Measurements from ENCODE around the gene EBF4.

The EBF4 gene, protein sequence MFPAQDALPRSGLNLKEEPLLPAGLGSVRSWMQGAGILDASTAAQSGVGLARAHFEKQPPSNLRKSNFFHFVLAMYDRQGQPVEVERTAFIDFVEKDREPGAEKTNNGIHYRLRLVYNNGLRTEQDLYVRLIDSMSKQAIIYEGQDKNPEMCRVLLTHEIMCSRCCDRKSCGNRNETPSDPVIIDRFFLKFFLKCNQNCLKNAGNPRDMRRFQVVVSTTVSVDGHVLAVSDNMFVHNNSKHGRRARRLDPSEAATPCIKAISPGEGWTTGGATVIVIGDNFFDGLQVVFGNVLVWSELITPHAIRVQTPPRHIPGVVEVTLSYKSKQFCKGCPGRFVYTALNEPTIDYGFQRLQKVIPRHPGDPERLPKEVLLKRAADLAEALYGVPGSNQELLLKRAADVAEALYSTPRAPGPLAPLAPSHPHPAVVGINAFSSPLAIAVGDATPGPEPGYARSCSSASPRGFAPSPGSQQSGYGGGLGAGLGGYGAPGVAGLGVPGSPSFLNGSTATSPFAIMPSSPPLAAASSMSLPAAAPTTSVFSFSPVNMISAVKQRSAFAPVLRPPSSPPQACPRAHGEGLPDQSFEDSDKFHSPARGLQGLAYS

DNA sequence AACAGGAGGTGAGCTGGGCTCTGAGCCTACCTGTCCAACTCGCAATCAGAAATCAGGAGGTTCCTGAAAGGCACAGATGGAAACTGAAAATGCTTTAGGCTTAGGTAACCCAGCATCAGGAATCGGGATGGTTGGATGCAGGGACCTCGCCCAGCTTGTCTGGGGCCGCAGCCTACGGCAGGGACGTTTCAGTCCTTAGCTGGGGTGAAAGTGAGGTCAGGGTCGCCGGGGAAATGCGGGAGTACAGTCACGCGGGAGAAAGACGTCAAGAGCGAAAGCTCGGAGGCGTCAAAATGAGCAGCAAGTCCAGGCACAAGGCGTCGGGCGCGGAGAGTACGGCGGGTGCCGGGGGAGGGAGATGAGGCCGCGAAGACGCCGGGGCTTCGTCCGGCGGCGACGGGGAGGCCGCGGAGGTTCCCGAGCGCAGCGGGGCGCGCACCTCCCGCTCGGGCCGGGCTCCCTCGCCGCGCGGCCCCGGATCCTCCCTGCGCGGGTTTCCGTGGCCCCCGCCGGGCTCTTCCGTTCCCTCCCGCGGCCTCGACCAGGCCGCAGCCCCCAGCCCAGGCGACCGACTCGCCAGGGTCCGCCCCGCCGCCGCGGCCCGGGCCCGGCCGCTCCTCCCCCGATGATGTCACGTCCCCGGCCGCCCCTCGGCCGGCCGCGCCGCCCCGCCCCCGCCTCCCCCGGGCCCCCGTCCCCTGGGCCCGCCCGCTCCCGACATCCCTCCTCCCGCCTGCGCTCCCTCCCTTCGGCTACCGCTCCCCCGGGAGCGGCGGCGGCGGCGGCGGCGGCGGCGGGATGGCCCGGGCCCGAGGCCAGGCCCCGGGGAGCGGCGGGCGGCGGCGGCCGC is at the start of gene EBF4:
TSS of gene EBF4 (plus strand) at position 745 of the 850 bp plus-strand sequence. CDS start 866 bp downstream, outside the sequence.
- peak in 1 of 2 donors; percentile 38 for DNase-seq (ENCODE audit: low read depth in 2 of 2)

DNA sequence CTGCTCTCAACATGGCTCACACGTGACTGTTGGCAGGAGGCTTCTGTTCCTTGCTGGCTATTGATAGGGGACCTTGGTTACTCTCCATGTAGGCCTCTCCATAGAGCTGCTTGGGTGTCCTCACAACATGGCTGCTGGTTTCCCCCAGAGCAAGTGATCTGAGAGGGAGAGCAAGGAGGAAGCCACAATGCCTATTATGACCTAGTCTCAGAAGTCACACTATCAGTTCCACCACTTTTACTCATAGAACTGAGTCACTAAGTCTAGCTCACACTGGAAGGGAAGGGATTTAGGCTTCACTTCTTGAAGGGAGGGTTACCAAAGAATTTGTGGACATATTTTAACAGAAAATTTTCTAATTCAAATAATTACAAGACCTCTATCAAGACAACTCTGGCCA is 48.9 kb upstream of the EBF4 start:
- no peak for DNase-seq (ENCODE audit: low read depth in 2 of 2)

DNA sequence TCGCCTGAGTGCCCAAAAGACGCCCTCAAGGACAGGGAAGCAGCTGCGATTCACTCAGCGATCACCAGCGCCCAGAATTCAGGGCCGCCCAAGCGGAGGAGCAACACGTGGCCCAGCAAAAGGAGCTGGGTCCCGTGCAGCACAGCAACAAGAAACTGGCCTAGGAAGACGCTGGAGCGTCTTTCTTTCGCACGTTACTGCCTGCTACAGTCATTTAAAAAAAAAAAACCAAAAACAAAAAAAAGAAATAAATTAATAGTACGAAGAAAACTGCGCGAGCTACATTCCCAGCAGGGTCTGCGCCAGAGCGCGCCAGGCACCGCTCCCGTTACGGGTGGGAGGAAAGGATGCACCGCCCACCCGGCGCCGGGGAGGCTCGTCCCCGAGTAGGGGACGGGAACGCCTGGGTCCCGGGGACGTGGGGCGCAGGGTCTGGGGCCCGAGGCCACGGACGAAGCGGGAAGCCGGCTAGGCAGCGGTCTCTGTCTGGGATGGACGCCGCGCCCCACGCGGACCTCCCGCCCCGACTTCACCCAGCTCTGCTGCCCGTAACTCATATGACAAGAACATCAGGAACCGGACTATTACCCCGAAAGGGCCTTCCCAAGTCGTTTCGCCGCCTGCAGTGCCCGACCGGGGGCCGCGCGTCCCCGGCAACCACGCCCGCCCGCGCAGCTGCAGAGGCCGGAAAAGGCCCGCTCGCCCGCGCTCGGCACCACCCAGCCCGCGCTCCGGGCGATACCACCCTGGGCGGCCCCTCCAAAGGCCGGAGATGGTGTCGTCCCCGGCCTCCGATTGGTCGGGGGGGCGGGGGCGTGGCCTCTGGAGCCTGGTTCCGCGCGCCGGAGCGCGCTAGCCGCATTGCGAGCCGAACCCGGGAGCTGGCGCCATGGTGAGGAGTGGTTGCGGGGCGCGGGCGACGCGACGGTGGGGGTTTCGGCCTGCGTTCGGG is 40.5 kb upstream of the EBF4 start, which contains the start of gene NOP56:
TSS of gene NOP56 (plus strand) at position 861 of the 952 bp plus-strand sequence. CDS start at position 890, 29 bp downstream.
- DNase-seq (ENCODE audit: low read depth in 2 of 2), result peak; percentile 84 to 91

DNA sequence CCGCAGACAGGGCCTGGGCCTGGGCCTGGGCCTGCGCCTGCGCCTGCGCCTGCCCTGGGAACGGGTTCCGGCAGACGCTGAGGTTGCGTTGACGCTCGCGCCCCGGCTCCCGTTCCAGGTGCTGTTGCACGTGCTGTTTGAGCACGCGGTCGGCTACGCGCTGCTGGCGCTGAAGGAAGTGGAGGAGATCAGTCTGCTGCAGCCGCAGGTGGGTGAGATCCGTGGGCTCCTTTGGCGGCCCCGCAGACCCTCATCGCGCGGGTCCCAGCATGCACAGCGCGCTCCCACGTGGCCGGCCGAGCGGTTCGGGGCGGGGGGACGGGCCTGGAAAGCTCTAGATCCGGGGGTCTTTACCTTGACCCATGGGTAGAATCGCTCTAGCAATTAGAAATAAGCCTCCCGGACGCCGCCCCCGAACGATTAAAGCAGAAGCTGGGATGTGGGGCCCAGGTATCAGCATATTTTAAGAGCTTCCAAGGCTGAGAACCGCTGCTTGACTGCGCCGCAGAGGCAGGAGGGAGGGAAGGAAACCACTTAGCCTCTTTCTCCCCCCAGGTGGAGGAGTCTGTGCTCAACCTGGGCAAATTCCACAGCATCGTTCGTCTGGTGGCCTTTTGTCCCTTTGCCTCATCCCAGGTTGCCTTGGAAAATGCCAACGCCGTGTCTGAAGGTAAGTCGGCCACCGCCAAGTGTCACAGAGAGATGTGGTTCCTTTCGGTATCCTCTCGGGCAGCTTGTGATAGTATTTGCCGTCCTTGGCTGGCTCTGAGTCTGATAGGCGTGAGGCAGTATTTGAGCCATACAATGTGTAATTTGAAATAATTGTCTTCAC is 39.6 kb upstream of the EBF4 start:
- DNase-seq (ENCODE audit: low read depth in 2 of 2), result peak; percentile 19 to 52

DNA sequence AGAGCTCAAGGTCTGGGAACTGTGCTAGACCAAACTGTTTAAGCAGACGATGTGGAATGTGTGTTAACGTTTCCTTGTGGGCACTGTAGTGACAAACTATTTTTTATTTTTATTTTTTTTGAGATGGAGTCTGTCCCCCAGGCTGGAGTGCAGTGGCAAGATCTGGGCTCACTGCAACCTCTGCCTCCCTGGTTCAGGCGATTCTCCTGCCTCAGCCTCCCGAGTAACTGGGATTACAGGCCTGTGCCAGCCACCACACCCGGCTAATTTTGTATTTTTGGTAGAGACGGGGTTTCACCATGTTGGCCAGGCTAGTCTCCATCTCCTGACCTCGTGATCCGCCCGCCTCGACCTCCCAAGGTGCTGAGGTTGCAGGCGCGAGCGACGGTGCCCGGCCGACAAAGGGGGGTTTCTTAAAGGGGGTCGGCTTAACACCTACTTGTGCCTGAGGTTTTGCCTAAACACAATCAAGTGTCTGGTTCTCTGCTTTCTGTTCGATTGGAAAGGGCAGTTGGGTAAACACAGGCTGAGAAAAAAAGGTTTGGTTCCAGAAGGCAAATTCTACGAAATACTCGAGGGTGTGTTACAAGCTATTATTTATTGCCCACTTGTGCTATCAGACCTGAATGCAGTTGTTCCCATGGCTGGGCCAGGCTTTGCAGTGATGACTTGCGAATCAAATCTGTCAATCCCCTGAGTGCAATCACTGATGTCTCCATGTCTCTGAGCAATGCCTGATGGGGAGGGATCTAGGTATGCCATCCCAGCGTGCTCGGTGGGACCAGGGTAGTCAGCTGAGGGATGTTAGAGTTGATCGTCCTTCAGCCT is 38.8 kb upstream of the EBF4 start:
- no peak for DNase-seq (ENCODE audit: low read depth in 2 of 2)

DNA sequence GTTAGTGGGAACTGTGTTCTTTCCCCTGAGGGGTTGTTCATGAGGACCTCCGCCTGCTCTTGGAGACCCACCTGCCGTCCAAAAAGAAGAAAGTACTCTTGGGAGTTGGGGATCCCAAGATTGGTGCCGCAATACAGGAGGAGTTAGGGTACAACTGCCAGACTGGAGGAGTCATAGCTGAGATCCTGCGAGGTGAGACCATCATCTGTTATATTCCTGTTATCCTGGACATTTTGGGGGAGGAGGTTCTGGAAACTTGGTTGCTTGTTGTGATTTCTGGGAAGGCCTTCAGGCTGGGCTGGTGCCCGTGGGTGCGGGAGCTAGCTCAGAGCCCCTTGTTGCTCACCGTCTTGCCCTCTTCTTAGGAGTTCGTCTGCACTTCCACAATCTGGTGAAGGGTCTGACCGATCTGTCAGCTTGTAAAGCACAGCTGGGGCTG is 38.2 kb upstream of the EBF4 start:
- DNase-seq (ENCODE audit: low read depth in 2 of 2), result no peak

DNA sequence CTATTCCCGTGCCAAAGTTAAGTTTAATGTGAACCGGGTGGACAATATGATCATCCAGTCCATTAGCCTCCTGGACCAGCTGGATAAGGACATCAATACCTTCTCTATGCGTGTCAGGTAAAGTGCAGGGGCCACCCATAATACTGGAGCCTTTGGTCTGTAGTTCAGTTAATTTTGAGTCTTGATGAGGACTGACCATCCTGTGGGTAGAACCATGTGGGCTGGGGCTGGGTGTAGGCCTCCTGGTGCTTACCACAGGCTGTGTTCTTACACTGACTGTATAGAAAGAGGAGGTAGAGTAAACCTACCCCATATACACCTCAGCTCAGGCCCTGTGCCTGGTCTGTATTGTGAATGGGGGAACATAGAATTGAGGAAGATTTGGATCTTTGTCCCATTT is 37.7 kb upstream of the EBF4 start:
- no peak for DNase-seq (ENCODE audit: low read depth in 2 of 2)

DNA sequence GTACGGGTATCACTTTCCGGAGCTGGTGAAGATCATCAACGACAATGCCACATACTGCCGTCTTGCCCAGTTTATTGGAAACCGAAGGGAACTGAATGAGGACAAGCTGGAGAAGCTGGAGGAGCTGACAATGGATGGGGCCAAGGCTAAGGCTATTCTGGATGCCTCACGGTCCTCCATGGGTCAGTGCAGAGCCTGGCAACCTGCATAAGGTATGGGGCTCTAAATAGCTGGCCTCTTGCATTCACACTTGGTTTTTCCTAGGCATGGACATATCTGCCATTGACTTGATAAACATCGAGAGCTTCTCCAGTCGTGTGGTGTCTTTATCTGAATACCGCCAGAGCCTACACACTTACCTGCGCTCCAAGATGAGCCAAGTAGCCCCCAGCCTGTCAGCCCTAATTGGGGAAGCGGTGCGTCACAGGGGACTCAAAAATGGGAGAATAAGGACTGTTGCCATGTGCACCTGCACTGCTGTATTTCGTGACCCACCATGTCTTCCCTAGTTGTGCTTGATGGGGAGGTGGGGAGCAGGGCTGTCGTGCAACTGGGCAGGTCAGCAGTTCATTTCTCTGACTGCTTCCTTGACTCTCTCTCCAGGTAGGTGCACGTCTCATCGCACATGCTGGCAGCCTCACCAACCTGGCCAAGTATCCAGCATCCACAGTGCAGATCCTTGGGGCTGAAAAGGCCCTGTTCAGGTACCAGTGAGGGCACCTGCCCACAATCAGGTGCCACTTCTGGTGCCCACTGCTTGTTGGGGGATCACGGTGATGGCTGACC is 37.1 kb upstream of the EBF4 start:
- DNase-seq (ENCODE audit: low read depth in 2 of 2), result no peak

DNA sequence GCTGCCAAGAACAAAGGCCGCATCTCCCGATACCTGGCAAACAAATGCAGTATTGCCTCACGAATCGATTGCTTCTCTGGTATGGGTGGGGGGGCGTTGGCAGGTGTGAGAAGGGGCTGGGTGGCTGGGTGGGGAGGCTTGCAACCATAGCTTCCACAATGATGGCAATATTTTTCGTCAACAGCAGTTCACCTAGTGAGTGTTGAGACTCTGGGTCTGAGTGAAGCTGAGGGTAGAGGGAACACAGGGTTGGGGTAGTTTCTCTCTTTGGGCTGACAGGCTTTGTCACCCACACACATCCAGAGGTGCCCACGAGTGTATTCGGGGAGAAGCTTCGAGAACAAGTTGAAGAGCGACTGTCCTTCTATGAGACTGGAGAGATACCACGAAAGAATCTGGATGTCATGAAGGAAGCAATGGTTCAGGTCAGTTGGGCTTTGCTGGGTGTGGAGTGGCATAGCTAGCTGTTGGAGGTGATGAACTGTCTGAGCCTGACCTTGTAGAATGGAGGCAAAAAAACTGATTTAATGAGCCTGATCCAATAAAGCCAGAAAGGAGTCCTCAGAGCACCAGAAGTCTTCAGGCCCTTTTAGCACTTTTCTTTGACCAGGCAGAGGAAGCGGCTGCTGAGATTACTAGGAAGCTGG is 36.0 kb upstream of the EBF4 start:
- DNase-seq (ENCODE audit: low read depth in 2 of 2), result no peak

DNA sequence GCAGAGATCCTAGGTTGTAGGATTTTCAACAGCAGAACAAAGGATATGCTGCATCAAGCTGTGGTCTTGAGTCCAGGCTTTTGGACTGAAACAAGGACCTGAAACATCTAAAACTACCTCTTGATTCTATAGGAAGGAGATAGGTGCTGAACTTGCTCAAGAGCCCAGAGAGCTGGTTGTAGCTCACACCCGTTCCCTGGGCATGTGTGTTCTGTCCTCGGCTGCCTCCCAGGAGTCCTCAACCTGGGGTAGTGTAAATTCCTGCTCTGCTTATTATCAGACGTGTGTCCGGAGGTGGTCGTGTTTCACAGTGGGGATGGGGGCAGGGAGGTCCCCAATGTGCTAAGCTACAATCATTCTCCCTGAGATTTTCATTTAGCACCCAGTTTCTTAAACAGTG is 35.3 kb upstream of the EBF4 start:
- DNase-seq (ENCODE audit: low read depth in 2 of 2), result no peak

DNA sequence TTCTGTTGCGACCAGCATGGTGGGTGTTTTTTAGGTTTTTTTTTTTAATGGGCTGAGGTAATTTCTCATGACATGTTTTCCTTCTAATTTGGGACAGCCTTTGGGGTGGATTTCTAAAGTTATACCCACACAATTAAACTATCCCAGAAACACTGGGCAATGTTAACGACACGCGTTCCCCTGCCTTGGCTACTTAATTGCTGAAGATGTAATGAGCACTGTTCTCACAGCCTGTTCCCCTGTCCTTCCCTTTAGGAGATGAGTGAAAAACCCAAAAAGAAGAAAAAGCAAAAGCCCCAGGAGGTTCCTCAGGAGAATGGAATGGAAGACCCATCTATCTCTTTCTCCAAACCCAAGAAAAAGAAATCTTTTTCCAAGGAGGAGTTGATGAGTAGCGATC is 34.9 kb upstream of the EBF4 start:
- DNase-seq (ENCODE audit: low read depth in 2 of 2), result no peak

DNA sequence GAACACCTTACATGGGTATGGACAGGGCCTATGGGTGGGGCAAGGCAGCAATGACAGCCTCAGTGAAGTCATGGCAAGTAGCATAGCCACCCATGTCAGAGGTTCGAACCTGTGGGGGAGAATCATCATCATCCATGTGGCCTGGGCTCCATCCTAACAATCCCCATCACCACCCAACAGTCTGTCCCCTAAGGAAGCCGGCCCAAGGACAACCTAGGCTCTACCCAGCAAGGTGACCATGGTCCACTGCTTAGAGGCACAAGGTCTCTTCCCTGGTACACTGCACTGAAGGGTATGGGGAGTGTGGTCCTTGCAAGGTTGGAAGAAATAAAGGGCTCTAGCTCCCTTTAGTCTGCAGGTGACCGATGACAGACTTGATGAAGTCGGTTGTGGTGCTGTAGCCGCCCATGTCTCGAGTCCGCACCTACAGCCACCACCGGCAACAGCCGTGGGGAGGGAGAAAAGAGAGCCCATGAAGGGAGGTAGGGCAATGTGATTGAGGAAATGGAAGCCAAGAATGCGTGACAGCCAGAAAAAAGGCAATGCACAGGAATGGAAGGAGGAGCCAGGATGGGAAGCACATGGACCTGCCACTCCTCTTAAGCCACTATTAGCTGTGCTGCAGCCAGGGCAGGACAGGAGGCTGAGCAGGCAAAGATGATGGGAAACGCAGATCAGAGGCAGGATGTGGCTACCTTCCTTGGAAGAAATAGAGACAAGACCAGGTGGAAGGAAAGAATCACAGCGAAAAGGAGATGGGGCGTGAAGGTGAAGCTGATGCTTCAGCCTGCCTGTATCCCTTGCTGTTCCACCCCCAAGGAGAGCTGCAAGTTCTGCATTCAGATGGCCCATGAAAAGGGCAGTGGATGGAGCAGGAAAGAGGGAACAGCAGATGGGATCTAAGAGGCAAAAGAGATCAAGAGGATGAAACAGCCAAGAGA is 33.9 kb upstream of the EBF4 start:
- DNase-seq (ENCODE audit: low read depth in 2 of 2), result no peak

DNA sequence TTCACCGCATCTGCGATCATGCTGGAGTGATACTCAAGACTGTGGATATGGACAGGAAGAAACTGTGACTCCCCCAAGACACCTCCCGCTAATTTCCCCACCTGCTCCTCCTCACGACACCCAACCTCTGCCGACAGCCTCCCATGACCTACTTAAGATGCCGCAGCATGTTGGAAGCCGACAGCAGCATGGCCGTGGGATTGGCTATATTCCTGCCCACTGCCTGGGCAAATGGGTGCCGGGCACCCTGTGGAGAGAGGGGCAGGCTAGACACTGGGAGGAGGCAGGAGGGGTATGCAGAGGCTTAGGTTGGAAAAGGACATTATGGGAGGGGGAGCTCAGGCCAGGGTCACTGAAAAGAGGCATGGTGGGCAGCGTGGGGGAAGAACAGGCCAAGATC is 33.0 kb upstream of the EBF4 start:
- no peak for DNase-seq (ENCODE audit: low read depth in 2 of 2)

DNA sequence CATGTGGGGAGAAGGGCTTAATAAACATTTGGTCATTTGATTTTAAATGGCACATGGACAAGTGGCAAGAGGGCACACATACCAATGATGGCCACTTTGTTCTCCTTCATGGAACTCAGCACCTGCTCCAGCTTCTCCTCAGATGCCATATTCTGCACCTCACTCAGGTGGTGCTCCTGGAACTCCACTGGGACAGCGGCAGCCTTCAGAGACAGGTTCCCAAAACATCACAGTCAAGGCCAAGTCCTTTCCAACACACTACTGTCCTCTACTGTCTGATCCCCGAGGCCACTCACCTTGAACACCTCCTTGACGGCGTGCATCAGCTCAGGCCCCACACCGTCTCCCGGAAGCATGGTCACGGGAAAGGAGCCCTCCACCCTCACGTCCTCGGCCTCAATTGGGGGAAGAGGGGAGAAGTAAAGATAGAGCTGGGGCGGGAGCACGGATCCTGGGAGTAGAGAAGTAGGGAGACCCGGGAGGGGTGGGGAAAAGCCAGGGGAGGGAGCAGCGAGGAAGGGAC is 29.2 kb upstream of the EBF4 start:
- no peak for DNase-seq (ENCODE audit: low read depth in 2 of 2)

DNA sequence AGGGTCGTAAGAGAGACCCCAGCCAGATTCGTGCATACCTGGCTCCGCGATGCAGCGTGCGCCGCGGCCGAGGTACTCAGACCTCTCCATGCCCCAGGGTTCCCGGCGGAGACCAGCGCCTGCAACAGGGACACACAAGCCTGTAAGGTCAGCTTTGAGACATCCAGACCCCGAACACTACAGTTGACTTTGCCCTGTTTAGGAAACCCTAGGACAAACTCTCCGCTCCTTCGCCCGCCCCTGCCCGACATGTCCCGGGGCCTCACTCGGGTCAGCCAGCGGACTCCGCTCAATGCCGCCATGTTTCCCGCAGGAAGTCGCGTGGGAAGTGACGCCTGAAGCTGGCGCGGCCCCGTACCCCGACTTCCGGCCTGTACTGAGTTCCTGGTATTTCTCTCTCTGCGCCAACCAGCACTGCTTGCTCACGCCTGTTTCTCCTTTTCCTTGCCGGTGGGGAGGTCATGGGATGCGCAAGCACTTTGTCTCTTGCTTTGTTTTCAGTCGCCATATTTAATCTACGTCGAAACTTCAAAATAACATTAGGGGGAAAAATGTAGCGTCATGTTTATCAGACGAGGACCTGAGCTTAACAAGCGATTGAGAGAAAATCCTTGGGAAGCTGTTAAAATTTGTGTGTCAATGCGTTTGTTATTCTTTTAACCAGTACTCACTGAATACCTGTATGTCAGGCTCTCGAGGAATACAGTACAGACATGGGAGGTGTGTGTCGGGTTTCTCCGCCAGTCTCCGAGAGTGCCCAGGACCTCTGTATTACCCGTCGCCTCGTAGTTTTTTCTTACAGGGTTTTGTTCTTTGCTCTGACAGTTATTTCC is 28.5 kb upstream of the EBF4 start, which contains the start of gene IDH3B:
TSS of gene IDH3B (minus strand) at position 330 of the 833 bp plus-strand sequence. CDS start at position 302, 28 bp downstream.
- DNase-seq (ENCODE audit: low read depth in 2 of 2), result peak; percentile 88

DNA sequence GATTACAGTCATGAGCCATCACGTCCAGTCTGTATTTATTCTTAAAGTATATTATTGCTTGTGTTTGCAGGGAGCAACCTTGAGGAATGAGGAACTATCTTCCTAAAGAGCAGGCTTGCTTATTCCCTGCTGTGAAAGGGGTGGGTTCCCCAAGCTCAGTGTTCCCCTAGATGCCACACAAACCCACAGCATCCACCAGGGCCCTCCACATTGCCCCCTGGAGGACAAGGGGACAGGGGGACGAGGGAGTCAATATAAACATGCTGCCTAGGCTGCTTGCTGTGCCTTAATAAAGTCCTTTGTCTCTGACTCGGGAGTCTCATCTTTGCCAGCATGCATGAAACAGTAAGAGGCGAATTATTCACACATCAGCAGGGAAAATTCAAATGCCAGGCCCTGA is 20.6 kb upstream of the EBF4 start:
- no peak for DNase-seq (ENCODE audit: low read depth in 2 of 2)
